Lower lobe of right lung (tissue), 2 donors: ENCODE measurements around the gene CBLL1. TPM values are rescaled to one million over a fixed set of nuclear protein-coding genes. Genes with fewer than 3 reads are reported as not detected.
A peak's percentile ranks its signal among the peaks of the same experiment; 100 is the strongest.

Experiments
- ATAC-seq, 2 donors: fragments of 200-7000 bp; cut with Tn5 transposase; one replicate each; pipeline ENCODE4 v1.9.1; 2020 to 2022; ENCODE audit warnings: mild to moderate bottlenecking in 2 of 2, moderate library complexity in 2 of 2
- DNase-seq: peaks from one replicate; pipeline ENCODE4 v3.0.0-alpha.2; 2020
- H3K27ac ChIP-seq: fragments of 200-600 bp; one replicate; pipeline ENCODE4 v1.8.0; 2022
- H3K27me3 ChIP-seq: fragments of 200-600 bp; one replicate; pipeline ENCODE4 v1.8.0; 2022; ENCODE audit warnings: low read depth
- H3K36me3 ChIP-seq: fragments of 200-600 bp; one replicate; pipeline ENCODE4 v1.8.0; 2022; ENCODE audit warnings: mild to moderate bottlenecking
- H3K4me1 ChIP-seq: fragments of 200-600 bp; one replicate; pipeline ENCODE4 v1.8.0; 2022
- H3K4me3 ChIP-seq: fragments of 200-600 bp; one replicate; pipeline ENCODE4 v1.8.0; 2022; ENCODE audit warnings: mild to moderate bottlenecking
- H3K9me3 ChIP-seq: fragments of 200-600 bp; one replicate; pipeline ENCODE4 v1.8.0; 2022
- CTCF ChIP-seq: fragments of 200-600 bp; IDR thresholded peaks from one replicate; pipeline ENCODE4 v1.8.0; 2022; ENCODE audit warnings: antibody characterized with exemption, mild to moderate bottlenecking
- intact Hi-C: fragments of 100-400 bp; cut with DNase I; formaldehyde crosslinking; loops from one replicate; pipeline ENCODE4 v1.11.0; 2022
- total RNA-seq: library from RNA; stranded (reverse); fragmentation: NEBNext Ultra II Directional; extraction: Animal tissue kit (Norgen Biotek cat#: 25700); gene quantifications from one replicate; pipeline ENCODE4 v1.2.1, GENCODE V29; 2021
- donor health status: DM: no; HTN: yes; CAD: no; lungs with severe emphysema.

The CBLL1 gene
- total RNA-seq, 1 donor from 2014 or later, result 20.9 TPM

GRCh38 chr7:107744345-107744750 is 406 bp downstream of the CBLL1 start:
- no peak for TF ChIP-seq CTCF
- no peaks in the 10 kb centered on the region for H3K9me3 ChIP-seq
- peak overlapping the region; percentile 87 for H3K4me3 ChIP-seq
- no peak for DNase-seq
- intact Hi-C loops, result loop anchor here (10.0 kb wide), 1 partner anchor 130 kb away; no protein-coding TSS in a partner anchor
- peaks cover 41% of the 10 kb centered on the region for H3K4me1 ChIP-seq
- no peaks in the 10 kb centered on the region for H3K27me3 ChIP-seq
- H3K27ac ChIP-seq, result peak overlapping the region; percentile 96
- peaks cover 7% of the 10 kb centered on the region for H3K36me3 ChIP-seq
- ATAC-seq, result peak; percentile 60 to 64

GRCh38 chr7:107746006-107746405 is 2.1 kb downstream of the CBLL1 start:
- Histone ChIP-seq H3K27ac (no peak overlapping the region), H3K9me3 (no peaks in the 10 kb centered on the region), H3K4me3 (no peak overlapping the region), H3K4me1 (peaks cover 41% of the 10 kb centered on the region), H3K36me3 (peaks cover 24% of the 10 kb centered on the region), H3K27me3 (no peaks in the 10 kb centered on the region)
- intact Hi-C loops, result loop anchor here (10.0 kb wide), 1 partner anchor 129 kb away; no protein-coding TSS in a partner anchor
- TF ChIP-seq CTCF, result no peak
- DNase-seq (no peak), ATAC-seq (no peak)

- no peak for ATAC-seq
- TF ChIP-seq CTCF, result no peak
- H3K36me3 ChIP-seq, result peaks cover 74% of the 10 kb centered on the region
Measured at GRCh38 chr7:107751113-107751512, 7.2 kb downstream of the CBLL1 start.

GRCh38 chr7:107754642-107755041 is 10.7 kb downstream of the CBLL1 start:
- Histone ChIP-seq H3K27me3 (no peaks in the 10 kb centered on the region), H3K27ac (no peak overlapping the region), H3K4me3 (no peak overlapping the region), H3K36me3 (peaks cover 99% of the 10 kb centered on the region), H3K4me1 (no peaks in the 10 kb centered on the region), H3K9me3 (no peaks in the 10 kb centered on the region)
- intact Hi-C loops, result no loop called here
- DNase-seq, result no peak
- TF ChIP-seq CTCF, result no peak
- no peak for ATAC-seq

More at GRCh38 chr7:107751113-107751512, 7.2 kb downstream of the CBLL1 start:
- Histone ChIP-seq H3K9me3 (no peaks in the 10 kb centered on the region), H3K27me3 (no peaks in the 10 kb centered on the region), H3K4me3 (no peak overlapping the region), H3K4me1 (peaks cover 16% of the 10 kb centered on the region), H3K27ac (no peak overlapping the region)
- DNase-seq, result no peak
- intact Hi-C loops, result no loop called here

- ATAC-seq, result no peak
- no peak for TF ChIP-seq CTCF
- Histone ChIP-seq H3K4me3 (no peak overlapping the region), H3K4me1 (no peaks in the 10 kb centered on the region), H3K27ac (no peak overlapping the region), H3K36me3 (peaks cover 83% of the 10 kb centered on the region), H3K9me3 (no peaks in the 10 kb centered on the region), H3K27me3 (no peaks in the 10 kb centered on the region)
- DNase-seq, result no peak
- intact Hi-C loops, result no loop called here
Measured at GRCh38 chr7:107758667-107759066, 14.7 kb downstream of the CBLL1 start.

GRCh38 chr7:107767391-107767790 is 23.4 kb downstream of the CBLL1 start:
- H3K27me3 ChIP-seq, result no peaks in the 10 kb centered on the region
- no peak for TF ChIP-seq CTCF
- no peak for ATAC-seq
- intact Hi-C loops, result no loop called here
- H3K27ac ChIP-seq, result no peak overlapping the region
- no peaks in the 10 kb centered on the region for H3K9me3 ChIP-seq
- no peaks in the 10 kb centered on the region for H3K36me3 ChIP-seq
- H3K4me1 ChIP-seq, result no peaks in the 10 kb centered on the region
- no peak overlapping the region for H3K4me3 ChIP-seq
- DNase-seq, result no peak
